Pancreas (tissue), 10 donors: ENCODE data around the gene CLEC2L. TPM values are rescaled to one million over a fixed set of nuclear protein-coding genes. Genes with fewer than 3 reads are reported as not detected.

Experiments
- ATAC-seq, 4 donors: fragments of 200-7000 bp; cut with Tn5 transposase; one replicate each; pipeline versions ENCODE4 v1.8.0 to v1.9.1; 2020; ENCODE audit warnings: mild to moderate bottlenecking in 4 of 4, moderate library complexity in 4 of 4
- DNase-seq, 6 donors: peaks; one replicate each; pipeline ENCODE4 v3.0.0-alpha.2; 2020
- FAIRE-seq: peaks from 2 replicates; lab custom pipeline; 2012; peaks lifted over from hg19 to GRCh38; lab: Jason Lieb, UNC
- H3K27ac ChIP-seq, 4 donors: fragments of 200-600 bp; sonication (generic); 1 replicate in 3 of 4; 2 replicates in 1 of 4; pipeline versions ENCODE4 v1.5.0 to v1.8.0; 2020
- H3K27me3 ChIP-seq, 4 donors: fragments of 200-600 bp; one replicate each; pipeline ENCODE4 v1.8.0; 2021
- H3K36me3 ChIP-seq, 3 donors: fragments of 200-600 bp; sonication (generic) in 1 of 3; one replicate each; pipeline versions ENCODE4 v1.5.0 to v1.8.0; 2020 to 2021
- H3K4me1 ChIP-seq, 3 donors: fragments of 200-600 bp; one replicate each; pipeline ENCODE4 v1.8.0; 2021
- H3K4me3 ChIP-seq, 4 donors: fragments of 200-600 bp; sonication (generic) in 2 of 4; one replicate each; pipeline versions ENCODE4 v1.5.0 to v1.8.0; 2020 to 2021
- H3K9me3 ChIP-seq, 4 donors: fragments of 200-600 bp; one replicate each; pipeline ENCODE4 v1.8.0; 2021
- WGBS, 2 donors: extraction: QIAGEN DNeasy Blood & Tissue Kit; methylation state at CpG; one replicate each; pipeline ENCODE4 v1.1.7; 2013; 5-methylcytosine and 5-hydroxymethylcytosine counted together
- intact Hi-C, 3 donors: fragments of 100-400 bp; cut with DNase I; formaldehyde crosslinking; loops; one replicate each; pipeline versions ENCODE4 v1.11.1 to v1.14.2; 2022
- polyA plus RNA-seq, 2 donors: library from polyadenylated mRNA; stranded (reverse); fragments of 200-250 nt; gene quantifications; one replicate each; pipeline ENCODE4 v1.2.3, GENCODE V29; 2013
- total RNA-seq, 6 donors: library from RNA; stranded (reverse); fragmentation: NEBNext Ultra II Directional in 4 of 6; extraction: Animal tissue kit (Norgen Biotek cat#: 25700) in 4 of 6; gene quantifications; one replicate each; pipeline versions ENCODE4 v1.2.1 to v1.2.4, GENCODE V29; 2021 to 2023
- TF ChIP-seq, protein P1 (sequence below), 4 donors: fragments of 200-600 bp; sonication (generic) in 3 of 4; IDR thresholded peaks; one replicate each; pipeline versions ENCODE4 v1.5.0 to v1.8.0; 2021; ENCODE audit warnings: antibody characterized with exemption in 4 of 4
- donor health status: healthy with polysubstance abuse.
- donor health status: DM: no; HTN: no; CAD: no; lungs with moderate emphysema.
- donor health status: DM: no; HTN: no; CAD: no.
- donor health status: control.
- donor health status: control.
- donor health status: Bipolar disorder and iron deficiency.
- donor health status: DM: yes; HTN: yes; CAD: no.
- donor health status: DM: no; HTN: no; CAD: no.
- donor health status: DM: no; HTN: no; CAD: no.
- donor health status: DM: yes; HTN: yes; CAD: no.

The CLEC2L gene
- total and polyA plus RNA-seq, 8 donors: not detected

DNA sequence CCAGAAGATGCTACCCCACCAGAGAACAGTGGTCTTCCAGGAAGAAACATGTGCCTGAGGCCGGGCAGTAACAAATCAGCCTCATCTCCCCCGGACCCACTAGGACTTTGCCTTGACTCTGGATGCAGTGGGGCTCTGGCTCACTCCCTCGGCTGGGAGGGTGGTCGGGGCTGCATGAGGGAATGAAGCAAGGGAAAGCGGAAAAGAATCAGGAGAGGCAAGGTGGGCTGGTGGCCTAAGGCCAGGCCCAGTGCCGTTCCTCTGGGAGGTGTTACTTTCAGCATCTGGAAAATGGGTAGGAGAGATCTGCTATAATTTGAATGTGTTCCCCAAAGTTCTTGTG, 51.8 kb downstream of the CLEC2L start:
- peak in 1 of 6 donors; percentile 28 for DNase-seq
- no peaks in the 10 kb centered on the region for H3K27me3 ChIP-seq

DNA sequence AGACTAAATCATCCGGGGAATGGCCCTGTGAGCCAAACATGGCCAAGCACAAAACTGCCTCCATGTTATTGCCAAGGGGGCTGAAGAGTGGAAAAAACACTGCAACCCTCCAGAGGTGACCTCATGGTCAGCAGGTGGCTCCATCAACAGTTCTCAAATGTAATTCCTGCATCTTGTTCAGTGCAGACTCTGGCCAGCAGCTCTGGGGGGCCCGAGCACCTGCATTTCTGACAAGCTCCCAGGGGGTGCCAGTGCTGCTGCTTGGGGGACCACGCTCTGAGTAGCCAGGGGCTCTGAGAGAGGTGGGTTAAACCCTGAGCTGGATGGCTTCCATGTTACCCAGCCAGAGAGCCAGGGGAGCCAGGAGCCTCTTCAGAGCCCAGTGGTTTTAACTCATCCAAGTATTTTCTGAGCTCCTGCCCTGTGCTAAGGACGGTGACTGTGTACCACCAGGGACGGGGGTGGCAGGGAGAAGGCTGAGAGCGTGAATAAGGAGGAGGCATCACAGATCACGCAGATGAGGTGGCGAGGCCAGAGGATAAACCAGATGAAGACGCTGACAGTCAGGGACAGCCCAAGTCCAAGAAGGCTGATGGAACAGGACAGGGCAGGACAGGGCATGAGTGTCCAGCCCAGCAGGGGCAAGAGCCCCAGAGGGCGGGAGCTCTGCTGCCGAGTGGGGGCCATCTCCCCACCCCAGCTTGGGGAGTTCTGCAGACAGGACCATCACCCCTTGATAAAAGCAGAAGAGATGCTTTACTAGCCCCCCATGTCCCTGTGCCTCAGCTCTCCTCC, 52.9 kb downstream of the CLEC2L start:
- H3K9me3 ChIP-seq: no peaks in the 10 kb centered on the region
- TF ChIP-seq, protein P1, sequence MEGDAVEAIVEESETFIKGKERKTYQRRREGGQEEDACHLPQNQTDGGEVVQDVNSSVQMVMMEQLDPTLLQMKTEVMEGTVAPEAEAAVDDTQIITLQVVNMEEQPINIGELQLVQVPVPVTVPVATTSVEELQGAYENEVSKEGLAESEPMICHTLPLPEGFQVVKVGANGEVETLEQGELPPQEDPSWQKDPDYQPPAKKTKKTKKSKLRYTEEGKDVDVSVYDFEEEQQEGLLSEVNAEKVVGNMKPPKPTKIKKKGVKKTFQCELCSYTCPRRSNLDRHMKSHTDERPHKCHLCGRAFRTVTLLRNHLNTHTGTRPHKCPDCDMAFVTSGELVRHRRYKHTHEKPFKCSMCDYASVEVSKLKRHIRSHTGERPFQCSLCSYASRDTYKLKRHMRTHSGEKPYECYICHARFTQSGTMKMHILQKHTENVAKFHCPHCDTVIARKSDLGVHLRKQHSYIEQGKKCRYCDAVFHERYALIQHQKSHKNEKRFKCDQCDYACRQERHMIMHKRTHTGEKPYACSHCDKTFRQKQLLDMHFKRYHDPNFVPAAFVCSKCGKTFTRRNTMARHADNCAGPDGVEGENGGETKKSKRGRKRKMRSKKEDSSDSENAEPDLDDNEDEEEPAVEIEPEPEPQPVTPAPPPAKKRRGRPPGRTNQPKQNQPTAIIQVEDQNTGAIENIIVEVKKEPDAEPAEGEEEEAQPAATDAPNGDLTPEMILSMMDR (IDR thresholded peaks at IDR 0.05): no peak
- no peak overlapping the region for H3K27ac ChIP-seq
- peaks cover 0 to 41% (median 0%) of the 10 kb centered on the region in 3 donors for H3K36me3 ChIP-seq
- ATAC-seq: no peak
- no peaks in the 10 kb centered on the region for H3K4me1 ChIP-seq
- WGBS, 2 donors: 93 to 98% methylated on average over 11 of the region's 11 CpGs
- intact Hi-C loops: no loop called here
- DNase-seq: peak in 1 of 6 donors; percentile 48
- H3K4me3 ChIP-seq: no peak overlapping the region
- no peaks in the 10 kb centered on the region for H3K27me3 ChIP-seq
- no peak for FAIRE-seq

More for the DNA sequence above, 51.8 kb downstream of the CLEC2L start:
- intact Hi-C loops: no loop called here
- TF ChIP-seq, protein P1 (IDR thresholded peaks at IDR 0.05): no peak
- no peaks in the 10 kb centered on the region for H3K4me1 ChIP-seq
- FAIRE-seq (no peak), ATAC-seq (no peak)
- H3K27ac ChIP-seq: no peak overlapping the region
- H3K36me3 ChIP-seq: peaks cover 0 to 30% (median 0%) of the 10 kb centered on the region in 3 donors
- WGBS, 2 donors: 95 to 96% methylated on average over 6 of the region's 6 CpGs
- H3K4me3 ChIP-seq: no peak overlapping the region
- H3K9me3 ChIP-seq: no peaks in the 10 kb centered on the region

DNA sequence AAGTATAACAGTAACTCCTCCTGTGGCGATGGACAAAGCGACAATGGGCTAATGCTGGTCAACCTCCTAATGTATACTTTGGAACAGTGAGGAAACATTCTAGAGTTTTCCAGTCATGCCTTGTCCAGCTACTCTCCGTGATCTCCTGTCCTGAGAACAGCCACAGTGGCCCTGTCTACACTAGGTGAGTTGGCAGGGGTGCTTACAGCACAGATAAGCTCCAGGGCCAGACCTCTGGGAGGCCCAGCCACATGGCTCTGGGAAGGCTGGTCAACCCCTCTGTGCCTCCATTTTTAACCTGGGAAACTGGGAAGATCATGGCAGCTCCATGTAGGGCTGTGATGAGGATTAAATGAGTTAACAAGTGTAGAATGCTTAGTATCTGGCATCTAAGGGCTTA, 57.0 kb downstream of the CLEC2L start:
- FAIRE-seq: no peak
- no peaks in the 10 kb centered on the region for H3K27me3 ChIP-seq
- H3K4me1 ChIP-seq: no peaks in the 10 kb centered on the region

DNA sequence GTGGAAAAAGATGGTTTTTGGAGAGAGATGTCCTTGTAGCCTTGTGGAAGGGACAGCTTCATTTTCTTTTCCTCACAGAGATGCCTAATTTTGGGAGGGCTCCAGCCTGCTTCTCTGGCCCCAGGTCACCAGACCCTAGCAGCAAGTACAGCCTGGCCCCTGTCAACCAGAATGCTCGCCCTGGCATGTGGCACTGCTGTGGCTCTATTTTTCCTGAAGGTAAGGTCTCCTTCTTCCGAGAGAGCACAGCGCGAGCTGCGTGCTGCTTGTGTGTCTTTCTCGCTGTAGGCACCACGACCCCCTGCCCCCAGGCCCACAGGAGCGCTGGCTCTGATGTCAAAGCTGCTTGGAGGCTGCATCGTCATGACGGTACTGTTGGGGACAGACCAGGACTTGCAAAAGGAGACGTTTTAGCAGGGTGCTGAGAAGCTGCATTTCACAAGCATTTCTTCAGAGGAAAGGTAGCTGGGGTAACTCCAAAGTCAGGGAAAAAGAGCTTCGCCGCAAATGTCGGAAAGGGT, 58.7 kb downstream of the CLEC2L start:
- peaks cover 0 to 49% (median 0%) of the 10 kb centered on the region in 3 donors for H3K36me3 ChIP-seq
- FAIRE-seq: no peak

More for the DNA sequence above, 57.0 kb downstream of the CLEC2L start:
- peaks cover 0 to 49% (median 0%) of the 10 kb centered on the region in 3 donors for H3K36me3 ChIP-seq
- H3K4me3 ChIP-seq: no peak overlapping the region
- H3K9me3 ChIP-seq: no peaks in the 10 kb centered on the region
- DNase-seq (peak in 1 of 6 donors; percentile 15), ATAC-seq (no peak)
- WGBS, 2 donors: 93 to 97% methylated on average over 3 of the region's 3 CpGs
- TF ChIP-seq, protein P1 (IDR thresholded peaks at IDR 0.05): no peak
- H3K27ac ChIP-seq: no peak overlapping the region
- intact Hi-C loops: no loop called here

More for the DNA sequence above, 58.7 kb downstream of the CLEC2L start:
- Histone ChIP-seq H3K27me3 (no peaks in the 10 kb centered on the region), H3K4me3 (no peak overlapping the region), H3K9me3 (no peaks in the 10 kb centered on the region), H3K27ac (no peak overlapping the region), H3K4me1 (no peaks in the 10 kb centered on the region)
- TF ChIP-seq, protein P1 (IDR thresholded peaks at IDR 0.05): no peak
- peak in 1 of 6 donors; percentile 35 for DNase-seq
- no peak for ATAC-seq
- 90 to 91% methylated on average over 14 of the region's 14 CpGs for WGBS, 2 donors
- intact Hi-C loops: no loop called here
